Effector memory CD4-positive, alpha-beta T cell (primary cell): ENCODE data around the gene EXOSC5.
"Not testable (repeated sequence)": the region's sequence is repeated elsewhere in the genome, so short reads cannot be mapped to it uniquely, and the experiment has no call there.

ENCODE experiments used
- DNase-seq, 3 donors: peaks; one replicate each; pipeline ENCODE4 v3.0.0-alpha.2; 2020
- H3K27ac ChIP-seq: 2 replicates; pipeline ENCODE4 v1.7.0; 2013; ENCODE audit warnings: mild to moderate bottlenecking, low read length, moderate library complexity; ENCODE audit not compliant: insufficient read depth, poor library complexity, severe bottlenecking
- H3K27me3 ChIP-seq: replicated peaks from 2 replicates; pipeline ENCODE4 v1.7.0; 2013; ENCODE audit warnings: mild to moderate bottlenecking, low read length; ENCODE audit not compliant: insufficient read depth, control insufficient read depth, poor library complexity, severe bottlenecking
- H3K36me3 ChIP-seq: 2 replicates; pipeline ENCODE4 v1.7.0; 2013; ENCODE audit warnings: mild to moderate bottlenecking, low read length, moderate library complexity; ENCODE audit not compliant: control insufficient read depth, insufficient read depth
- H3K4me1 ChIP-seq: 2 replicates; pipeline ENCODE4 v1.7.0; 2013; ENCODE audit warnings: low read length, mild to moderate bottlenecking; ENCODE audit not compliant: control insufficient read depth, insufficient read depth, poor library complexity, severe bottlenecking
- H3K4me3 ChIP-seq: 2 replicates; pipeline ENCODE4 v1.7.0; 2013; ENCODE audit warnings: low read length, low read depth, mild to moderate bottlenecking; ENCODE audit not compliant: insufficient read depth, poor library complexity, severe bottlenecking
- H3K9me3 ChIP-seq: 2 replicates; pipeline ENCODE4 v1.7.0; 2013; ENCODE audit warnings: mild to moderate bottlenecking, low read length, moderate library complexity; ENCODE audit not compliant: control insufficient read depth

EXOSC5 gene

DNA sequence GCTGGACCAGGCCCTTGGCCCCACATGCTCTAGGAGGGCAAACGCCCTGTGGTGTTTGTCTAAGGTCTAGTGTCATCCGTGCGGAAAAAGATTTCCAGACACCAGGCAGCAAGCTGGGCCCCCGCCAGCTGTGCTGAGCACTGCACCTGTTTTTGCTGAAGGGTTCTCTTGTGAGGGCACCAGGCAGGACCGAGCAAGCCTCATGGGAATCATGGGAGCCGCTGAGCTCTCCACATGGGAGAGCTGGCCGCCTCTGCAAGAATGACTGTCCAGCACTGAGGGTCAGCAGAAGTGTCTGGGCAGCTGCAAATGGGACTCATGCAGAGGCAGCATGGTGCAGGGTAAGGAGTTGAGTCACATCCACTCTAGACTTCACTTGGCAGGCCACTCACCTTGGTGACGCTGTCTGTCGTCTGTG, 18.0 kb upstream of the EXOSC5 start:
- no peak overlapping the region for H3K27ac ChIP-seq
- H3K27me3 ChIP-seq: no peaks in the 10 kb centered on the region
- no peak overlapping the region for H3K4me3 ChIP-seq
- no peaks in the 10 kb centered on the region for H3K4me1 ChIP-seq
- peaks cover 58% of the 10 kb centered on the region for H3K36me3 ChIP-seq
- no peak for DNase-seq
- no peaks in the 10 kb centered on the region for H3K9me3 ChIP-seq

DNA sequence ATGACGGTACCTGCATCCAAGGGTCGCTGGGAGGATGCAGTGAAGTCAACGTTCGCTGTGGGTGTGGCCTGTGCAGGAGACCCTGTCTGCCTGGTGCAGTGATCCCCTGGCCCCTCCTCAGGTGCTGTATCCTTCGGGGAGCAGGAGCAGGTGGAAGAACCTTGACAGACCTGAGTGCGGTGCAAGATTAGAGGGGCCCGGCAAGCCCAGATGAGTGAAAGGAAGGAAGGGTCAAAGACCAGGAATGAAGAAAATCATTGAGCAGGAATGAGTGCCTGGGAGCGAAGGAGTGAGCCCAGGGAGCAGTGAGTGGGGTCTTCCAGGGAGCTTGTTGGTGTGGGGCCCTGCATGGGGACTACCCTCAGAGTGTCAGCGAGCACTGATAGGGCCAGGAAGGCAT, 17.3 kb upstream of the EXOSC5 start:
- no peaks in the 10 kb centered on the region for H3K4me1 ChIP-seq

DNA sequence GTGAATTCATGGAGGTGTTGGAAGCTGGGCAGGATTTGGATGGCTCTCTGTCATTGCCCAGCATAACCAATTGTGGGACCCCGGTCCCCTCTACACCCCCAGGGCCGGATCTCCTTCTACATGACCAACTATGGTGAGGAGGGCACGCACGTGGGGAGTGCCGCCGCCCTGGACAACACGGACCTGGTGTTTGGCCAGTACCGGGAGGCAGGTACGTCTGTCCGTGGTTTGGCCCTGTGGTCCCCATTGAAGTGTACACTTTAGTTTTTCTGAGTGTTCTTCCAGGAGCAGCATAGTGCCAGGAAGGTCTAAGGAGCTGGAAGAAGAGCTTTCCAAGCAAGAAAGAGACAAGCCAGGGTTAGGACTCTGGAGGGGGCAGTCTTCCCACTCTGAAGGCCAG, 16.8 kb upstream of the EXOSC5 start:
- Histone ChIP-seq H3K27me3 (no peaks in the 10 kb centered on the region), H3K4me3 (no peak overlapping the region), H3K9me3 (no peaks in the 10 kb centered on the region), H3K36me3 (peaks cover 48% of the 10 kb centered on the region), H3K27ac (no peak overlapping the region), H3K4me1 (no peaks in the 10 kb centered on the region)
- no peak for DNase-seq

More for the DNA sequence above, 17.3 kb upstream of the EXOSC5 start:
- H3K27me3 ChIP-seq: no peaks in the 10 kb centered on the region
- H3K36me3 ChIP-seq: peaks cover 53% of the 10 kb centered on the region
- no peak overlapping the region for H3K27ac ChIP-seq
- H3K4me3 ChIP-seq: no peak overlapping the region
- DNase-seq: no peak
- H3K9me3 ChIP-seq: no peaks in the 10 kb centered on the region

DNA sequence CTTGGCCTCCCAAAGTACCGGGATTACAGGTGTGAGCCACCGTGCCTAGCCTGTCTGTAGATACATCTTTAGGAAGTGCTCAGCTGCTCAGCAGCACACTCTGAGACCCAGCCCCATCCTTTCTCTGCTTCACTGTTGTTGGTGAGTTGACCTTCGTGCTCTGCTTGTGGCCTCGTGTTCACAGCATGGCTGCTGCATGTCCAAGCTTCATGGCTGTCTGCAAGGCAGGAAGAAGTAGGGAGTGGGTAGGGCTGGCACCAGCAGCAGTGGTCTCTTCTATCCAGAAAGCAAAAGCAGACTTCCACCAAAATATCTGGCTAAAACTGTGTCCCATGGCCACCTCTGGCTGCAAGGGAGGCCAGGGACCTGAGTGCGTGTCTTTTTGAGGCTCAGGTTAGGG, 15.8 kb upstream of the EXOSC5 start:
- Histone ChIP-seq H3K27me3 (no peaks in the 10 kb centered on the region), H3K36me3 (peaks cover 38% of the 10 kb centered on the region), H3K4me1 (no peaks in the 10 kb centered on the region), H3K27ac (no peak overlapping the region), H3K9me3 (no peaks in the 10 kb centered on the region), H3K4me3 (no peak overlapping the region)
- DNase-seq: no peak

DNA sequence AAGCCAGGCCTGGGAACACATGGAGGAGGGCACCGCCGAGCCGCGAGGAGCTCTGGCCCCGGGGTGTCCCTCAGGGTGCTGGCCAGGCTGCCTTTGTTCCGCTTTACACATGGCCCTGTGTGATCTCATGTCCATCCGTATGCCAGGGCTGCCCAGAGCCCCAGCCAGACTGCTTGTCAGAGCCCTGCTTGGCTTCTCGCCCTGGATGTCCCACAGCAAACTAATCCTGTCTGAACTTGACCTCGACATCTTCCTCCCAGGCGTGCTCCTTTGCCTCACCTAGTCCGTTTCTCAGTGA, 14.8 kb upstream of the EXOSC5 start:
- peaks cover 35% of the 10 kb centered on the region for H3K36me3 ChIP-seq
- H3K27ac ChIP-seq: no peak overlapping the region
- H3K27me3 ChIP-seq: no peaks in the 10 kb centered on the region
- H3K9me3 ChIP-seq: no peaks in the 10 kb centered on the region
- DNase-seq: no peak
- no peaks in the 10 kb centered on the region for H3K4me1 ChIP-seq
- H3K4me3 ChIP-seq: no peak overlapping the region

DNA sequence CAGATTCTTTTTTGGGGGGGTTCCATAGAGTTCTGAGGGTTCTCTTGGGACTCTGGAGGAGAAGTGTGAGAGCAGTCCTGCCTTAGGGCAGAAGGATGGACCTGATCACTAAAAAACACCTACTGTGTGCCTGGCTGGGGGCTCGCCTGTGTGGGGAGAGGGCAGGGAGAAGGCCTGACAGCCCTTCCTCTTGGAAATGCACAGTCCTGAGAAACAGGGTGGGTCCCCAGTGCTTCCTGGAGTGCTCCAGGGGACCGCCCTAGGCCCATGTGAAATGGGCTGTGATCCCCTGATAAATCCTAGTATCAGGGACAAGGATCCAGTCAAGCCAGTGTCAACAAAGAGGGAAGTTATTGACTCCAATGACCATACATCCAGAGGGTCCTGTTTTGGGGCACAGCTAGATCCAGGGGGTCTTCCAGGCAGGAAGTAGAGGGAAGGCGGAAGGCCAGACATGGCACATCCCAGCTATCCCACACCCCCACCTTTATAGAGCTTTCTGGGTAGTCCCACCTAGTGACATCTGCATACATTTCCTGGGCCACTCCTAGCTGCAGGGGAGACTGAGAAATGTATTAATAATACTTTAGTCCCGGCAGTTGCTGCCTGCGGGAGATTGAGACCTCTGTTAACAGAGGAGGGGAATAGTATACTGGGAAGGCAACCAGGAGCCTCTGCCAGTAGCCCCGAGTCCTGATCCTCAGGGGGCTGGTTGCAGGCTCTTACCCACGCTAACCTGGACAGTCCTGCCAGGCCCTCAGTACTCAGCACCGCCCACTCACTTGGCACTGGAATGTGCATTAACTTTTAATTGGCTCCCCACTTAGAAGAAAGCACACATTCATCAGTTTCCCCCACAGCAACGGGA, 14.2 kb upstream of the EXOSC5 start:
- Histone ChIP-seq H3K27ac (no peak overlapping the region), H3K4me1 (no peaks in the 10 kb centered on the region), H3K9me3 (no peaks in the 10 kb centered on the region), H3K27me3 (no peaks in the 10 kb centered on the region), H3K36me3 (peaks cover 33% of the 10 kb centered on the region), H3K4me3 (no peak overlapping the region)
- no peak for DNase-seq

DNA sequence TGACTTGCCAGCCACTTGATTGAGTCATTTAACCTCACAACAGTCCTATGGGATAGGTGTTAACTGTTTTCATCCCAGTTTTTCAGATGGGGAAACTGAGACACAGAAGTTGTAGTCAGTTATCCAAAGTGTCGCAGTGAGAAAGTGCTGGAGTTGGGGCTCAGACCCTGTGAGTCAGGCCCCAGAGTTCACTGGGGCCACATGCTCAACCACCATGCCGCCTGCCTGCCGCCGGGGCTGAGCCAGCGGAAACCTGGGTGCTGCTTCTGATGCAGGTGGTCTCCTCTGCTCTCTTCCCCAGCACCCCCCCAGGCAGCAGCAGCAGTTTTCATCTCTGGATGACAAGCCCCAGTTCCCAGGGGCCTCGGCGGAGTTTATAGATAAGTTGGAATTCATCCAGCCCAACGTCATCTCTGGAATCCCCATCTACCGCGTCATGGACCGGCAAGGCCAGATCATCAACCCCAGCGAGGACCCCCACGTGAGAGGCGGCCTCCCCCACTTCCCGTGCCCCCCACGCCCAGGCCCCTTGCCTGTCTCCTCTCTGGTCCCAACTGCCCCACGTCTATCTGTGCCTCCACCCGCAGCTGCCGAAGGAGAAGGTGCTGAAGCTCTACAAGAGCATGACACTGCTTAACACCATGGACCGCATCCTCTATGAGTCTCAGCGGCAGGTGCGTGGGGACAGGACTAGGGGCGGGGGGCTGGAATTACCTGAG, 13.3 kb upstream of the EXOSC5 start:
- Histone ChIP-seq H3K36me3 (peaks cover 30% of the 10 kb centered on the region), H3K4me1 (no peaks in the 10 kb centered on the region), H3K27me3 (no peaks in the 10 kb centered on the region), H3K4me3 (no peak overlapping the region), H3K27ac (no peak overlapping the region), H3K9me3 (no peaks in the 10 kb centered on the region)
- no peak for DNase-seq

DNA sequence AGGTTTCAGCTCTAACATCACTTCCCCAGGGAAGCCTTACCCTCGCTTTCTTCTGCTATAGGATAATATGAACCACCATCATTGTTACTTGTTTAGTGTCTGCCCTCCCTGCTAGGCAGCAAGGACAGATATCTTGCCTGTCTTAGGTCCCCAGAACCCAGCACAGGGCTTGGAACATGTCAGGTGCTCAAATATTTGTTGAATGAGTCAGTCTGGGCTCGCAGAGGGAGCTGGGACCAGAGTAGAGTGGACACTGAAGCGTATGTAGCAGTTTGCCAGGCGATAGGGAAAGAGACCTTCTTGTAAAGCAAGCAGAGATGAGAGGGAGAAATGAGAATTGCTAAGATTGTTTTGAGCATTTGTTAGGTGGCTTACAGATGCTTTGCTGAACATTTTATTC, 12.1 kb upstream of the EXOSC5 start:
- DNase-seq: no peak
- H3K36me3 ChIP-seq: peaks cover 21% of the 10 kb centered on the region
- no peaks in the 10 kb centered on the region for H3K9me3 ChIP-seq
- H3K27ac ChIP-seq: no peak overlapping the region
- no peaks in the 10 kb centered on the region for H3K4me1 ChIP-seq
- no peaks in the 10 kb centered on the region for H3K27me3 ChIP-seq
- H3K4me3 ChIP-seq: no peak overlapping the region

DNA sequence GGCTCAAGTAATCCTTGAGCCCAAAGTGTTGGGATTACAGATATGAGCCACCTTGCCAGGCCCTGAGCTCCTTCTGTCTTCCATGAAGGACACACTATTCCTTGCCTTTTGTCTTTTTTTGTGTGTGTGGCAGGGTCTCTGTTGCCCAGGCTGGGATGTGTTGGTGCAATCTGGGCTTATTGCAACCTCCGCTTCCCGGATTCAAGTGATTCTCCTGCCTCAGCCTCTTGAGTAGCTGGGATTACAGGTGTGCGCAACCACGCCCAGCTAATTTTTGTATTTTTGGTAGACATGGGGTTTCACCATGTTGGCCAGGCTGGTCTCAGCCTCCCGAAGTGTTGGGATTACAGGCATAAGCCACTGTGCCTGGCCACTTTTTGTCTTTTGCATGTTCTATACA, 11.7 kb upstream of the EXOSC5 start:
- H3K36me3 ChIP-seq: peaks cover 16% of the 10 kb centered on the region
- H3K4me3 ChIP-seq, H3K27ac ChIP-seq, H3K9me3 ChIP-seq, H3K4me1 ChIP-seq, DNase-seq, H3K27me3 ChIP-seq: not testable (repeated sequence)

DNA sequence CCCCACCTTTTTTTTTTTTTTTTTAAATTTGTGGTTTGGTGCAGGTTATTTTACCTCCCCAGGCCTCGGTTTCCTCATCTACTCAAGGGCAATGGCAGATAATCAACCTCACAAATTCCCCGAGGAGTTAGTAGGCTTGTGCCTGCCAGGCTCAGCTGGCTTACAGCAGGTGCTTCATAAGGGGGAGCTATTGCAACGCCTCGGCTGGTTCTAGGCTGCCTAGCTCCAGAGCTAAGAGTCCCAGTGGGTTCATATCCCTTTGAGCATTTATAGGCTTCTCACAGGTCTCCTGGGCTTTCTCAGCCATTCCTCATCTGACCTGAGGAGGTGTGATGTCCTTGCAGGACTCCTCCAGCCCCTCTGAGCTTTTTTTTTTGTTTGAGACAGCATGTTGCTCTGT, 11.1 kb upstream of the EXOSC5 start:
- H3K4me3 ChIP-seq: no peak overlapping the region
- H3K36me3 ChIP-seq: peaks cover 10% of the 10 kb centered on the region
- H3K27ac ChIP-seq: no peak overlapping the region
- no peaks in the 10 kb centered on the region for H3K27me3 ChIP-seq
- H3K4me1 ChIP-seq: no peaks in the 10 kb centered on the region
- DNase-seq: no peak
- H3K9me3 ChIP-seq: no peaks in the 10 kb centered on the region
